Gastroesophageal sphincter (tissue), 4 donors: ENCODE measurements around the gene SHPK. TPM values are rescaled to one million over a fixed set of nuclear protein-coding genes. Genes with fewer than 3 reads are reported as not detected.

Experiments
- ATAC-seq: fragments of 150-250 bp; one replicate; pipeline ENCODE4 v1.9.1; 2016; ENCODE audit warnings: mild to moderate bottlenecking, moderate library complexity
- H3K27ac ChIP-seq, 4 donors: fragments of 200-600 bp; sonication (generic) in 3 of 4; 1 replicate in 3 of 4; 2 replicates in 1 of 4; pipeline ENCODE4 v1.5.1; 2016 to 2019
- H3K27me3 ChIP-seq: fragments of 200-600 bp; sonication (generic); one replicate; pipeline ENCODE4 v1.5.1; 2019
- H3K36me3 ChIP-seq, 2 donors: fragments of 200-600 bp; sonication (generic); one replicate each; pipeline ENCODE4 v1.5.1; 2019; ENCODE audit warnings: control low read depth in 1 of 2
- H3K4me1 ChIP-seq, 3 donors: fragments of 200-600 bp; sonication (generic); 1 replicate in 2 of 3; 2 replicates in 1 of 3; pipeline ENCODE4 v1.5.1; 2016 to 2019; ENCODE audit warnings: control low read depth in 2 of 3
- H3K4me3 ChIP-seq, 2 donors: fragments of 200-600 bp; sonication (generic); one replicate each; pipeline ENCODE4 v1.5.1; 2019; ENCODE audit warnings: mild to moderate bottlenecking in 1 of 2, moderate library complexity in 1 of 2
- H3K9me3 ChIP-seq, 3 donors: fragments of 200-600 bp; sonication (generic); one replicate each; pipeline ENCODE4 v1.5.1; 2017 to 2019; ENCODE audit warnings: control low read depth in 2 of 3
- EP300 ChIP-seq: sonication (generic); formaldehyde crosslinking; IDR thresholded peaks from one replicate; pipeline ENCODE4 v1.6.1; 2017; ENCODE audit warnings: antibody characterized with exemption, mild to moderate bottlenecking
- POLR2A ChIP-seq, 2 donors: fragments of 450-650 bp; IDR thresholded peaks; one replicate each; pipeline ENCODE4 v1.6.1; 2017; ENCODE audit warnings: antibody characterized with exemption in 2 of 2, mild to moderate bottlenecking in 2 of 2, moderate library complexity in 1 of 2
- POLR2AphosphoS5 ChIP-seq: sonication (generic); formaldehyde crosslinking; IDR thresholded peaks from one replicate; pipeline ENCODE4 v1.6.1; 2017; ENCODE audit warnings: antibody characterized with exemption
- WGBS, 2 donors: methylation state at CpG; one replicate each; pipeline ENCODE4 v1.1.5; 2018; ENCODE audit warnings: low coverage in 1 of 2; 5-methylcytosine and 5-hydroxymethylcytosine counted together
- total RNA-seq, 4 donors: library from RNA; depleted of rRNA; stranded (reverse); fragments of >200 nt; gene quantifications; one replicate each; pipeline ENCODE4 v1.1.0, GENCODE V29; 2016
- TF ChIP-seq, protein P1 (sequence below), 4 experiments: fragments of 200-600 bp in 2 of 4; fragments of 450-650 bp in 2 of 4; sonication (generic) in 1 of 4; IDR thresholded peaks; one replicate each; pipeline ENCODE4 v1.5.1; 2017 to 2019; ENCODE audit warnings: antibody characterized with exemption in 4 of 4, mild to moderate bottlenecking in 2 of 4, moderate library complexity in 2 of 4

SHPK gene
- total RNA-seq, 4 donors from 2014 or later = 5.9 to 11.1 (median 9.8) TPM

DNA sequence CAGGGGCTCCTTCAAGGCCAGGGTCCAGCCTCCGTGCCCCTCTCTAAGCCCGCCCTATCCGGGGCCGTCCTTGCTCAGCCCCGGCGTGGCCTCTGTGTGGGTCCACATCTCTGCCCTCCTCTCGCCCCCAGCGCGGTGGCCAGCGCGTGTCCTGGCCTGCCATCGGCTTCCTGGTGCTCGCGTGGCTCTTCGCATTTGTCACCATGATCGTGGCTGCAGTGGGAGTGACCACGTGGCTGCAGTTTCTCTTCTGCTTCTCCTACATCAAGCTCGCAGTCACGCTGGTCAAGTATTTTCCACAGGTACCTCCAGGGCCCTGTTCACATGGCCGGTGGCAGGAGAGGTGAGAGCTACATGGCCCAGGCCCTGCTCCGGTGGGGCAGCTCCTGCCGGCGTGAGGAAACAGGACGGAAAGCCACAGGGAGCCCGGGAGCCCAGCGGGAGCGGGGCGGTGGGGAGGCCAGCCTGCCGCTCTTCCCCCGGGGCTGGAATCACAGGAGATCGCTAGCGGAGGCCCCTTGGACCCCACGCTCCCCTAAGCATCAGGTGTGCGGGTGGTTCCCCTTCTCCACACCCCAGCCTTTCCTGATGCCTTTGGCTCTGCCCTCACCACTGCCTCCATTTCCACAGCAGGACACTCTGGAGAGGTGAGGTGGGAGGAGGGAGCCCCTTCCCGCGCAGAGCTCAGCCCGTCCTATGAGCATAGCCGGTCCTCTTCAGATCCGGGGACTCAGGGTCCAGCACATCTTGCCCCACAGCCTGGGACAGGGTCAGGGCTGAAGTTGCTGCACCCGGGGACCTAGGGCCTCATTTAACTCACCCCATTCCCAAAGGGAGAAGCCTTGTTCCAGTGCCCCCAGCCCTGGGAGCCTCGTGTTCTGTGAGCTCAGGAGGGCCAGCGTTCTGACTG, 22.1 kb upstream of the SHPK start:
- no peaks in the 10 kb centered on the region for H3K27me3 ChIP-seq
- no peak for ATAC-seq
- H3K4me3 ChIP-seq = no peak overlapping the region
- no peaks in the 10 kb centered on the region for H3K9me3 ChIP-seq
- peaks cover 0 to 46% of the 10 kb centered on the region in 2 donors for H3K36me3 ChIP-seq
- peak overlapping the region in 3 of 4 donors; percentile 73 to 89 (median 78) for H3K27ac ChIP-seq
- TF ChIP-seq POLR2AphosphoS5 = no peak
- no peak for TF ChIP-seq POLR2A (IDR thresholded peaks at IDR 0.05)
- TF ChIP-seq EP300 = no peak
- TF ChIP-seq, protein P1, sequence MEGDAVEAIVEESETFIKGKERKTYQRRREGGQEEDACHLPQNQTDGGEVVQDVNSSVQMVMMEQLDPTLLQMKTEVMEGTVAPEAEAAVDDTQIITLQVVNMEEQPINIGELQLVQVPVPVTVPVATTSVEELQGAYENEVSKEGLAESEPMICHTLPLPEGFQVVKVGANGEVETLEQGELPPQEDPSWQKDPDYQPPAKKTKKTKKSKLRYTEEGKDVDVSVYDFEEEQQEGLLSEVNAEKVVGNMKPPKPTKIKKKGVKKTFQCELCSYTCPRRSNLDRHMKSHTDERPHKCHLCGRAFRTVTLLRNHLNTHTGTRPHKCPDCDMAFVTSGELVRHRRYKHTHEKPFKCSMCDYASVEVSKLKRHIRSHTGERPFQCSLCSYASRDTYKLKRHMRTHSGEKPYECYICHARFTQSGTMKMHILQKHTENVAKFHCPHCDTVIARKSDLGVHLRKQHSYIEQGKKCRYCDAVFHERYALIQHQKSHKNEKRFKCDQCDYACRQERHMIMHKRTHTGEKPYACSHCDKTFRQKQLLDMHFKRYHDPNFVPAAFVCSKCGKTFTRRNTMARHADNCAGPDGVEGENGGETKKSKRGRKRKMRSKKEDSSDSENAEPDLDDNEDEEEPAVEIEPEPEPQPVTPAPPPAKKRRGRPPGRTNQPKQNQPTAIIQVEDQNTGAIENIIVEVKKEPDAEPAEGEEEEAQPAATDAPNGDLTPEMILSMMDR (IDR thresholded peaks at IDR 0.05) = no peak
- 69 to 83% methylated on average over 6 to 16 of the region's 42 CpGs for WGBS, 2 donors
- H3K4me1 ChIP-seq = peaks cover 0 to 34% (median 19%) of the 10 kb centered on the region in 3 donors

DNA sequence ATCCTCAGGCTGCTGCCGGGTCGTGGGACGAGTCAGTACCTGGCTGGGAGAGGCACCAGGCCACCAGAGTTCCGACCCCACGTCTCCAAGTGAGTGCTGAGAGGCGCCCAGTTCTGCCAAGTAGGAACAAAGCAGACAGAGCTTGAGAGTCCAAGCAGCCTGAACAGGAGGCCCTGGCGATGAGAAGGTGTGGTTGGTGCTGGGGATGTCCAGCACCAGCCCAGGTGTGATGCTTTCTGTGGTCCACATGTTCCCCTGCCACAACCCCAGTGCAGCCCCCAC, 21.5 kb upstream of the SHPK start:
- H3K4me1 ChIP-seq = peaks cover 0 to 34% (median 19%) of the 10 kb centered on the region in 3 donors
- no peak for TF ChIP-seq POLR2A (IDR thresholded peaks at IDR 0.05)
- no peak for TF ChIP-seq EP300
- TF ChIP-seq, protein P1 (IDR thresholded peaks at IDR 0.05) = no peak
- TF ChIP-seq POLR2AphosphoS5 = no peak
- ATAC-seq = no peak

DNA sequence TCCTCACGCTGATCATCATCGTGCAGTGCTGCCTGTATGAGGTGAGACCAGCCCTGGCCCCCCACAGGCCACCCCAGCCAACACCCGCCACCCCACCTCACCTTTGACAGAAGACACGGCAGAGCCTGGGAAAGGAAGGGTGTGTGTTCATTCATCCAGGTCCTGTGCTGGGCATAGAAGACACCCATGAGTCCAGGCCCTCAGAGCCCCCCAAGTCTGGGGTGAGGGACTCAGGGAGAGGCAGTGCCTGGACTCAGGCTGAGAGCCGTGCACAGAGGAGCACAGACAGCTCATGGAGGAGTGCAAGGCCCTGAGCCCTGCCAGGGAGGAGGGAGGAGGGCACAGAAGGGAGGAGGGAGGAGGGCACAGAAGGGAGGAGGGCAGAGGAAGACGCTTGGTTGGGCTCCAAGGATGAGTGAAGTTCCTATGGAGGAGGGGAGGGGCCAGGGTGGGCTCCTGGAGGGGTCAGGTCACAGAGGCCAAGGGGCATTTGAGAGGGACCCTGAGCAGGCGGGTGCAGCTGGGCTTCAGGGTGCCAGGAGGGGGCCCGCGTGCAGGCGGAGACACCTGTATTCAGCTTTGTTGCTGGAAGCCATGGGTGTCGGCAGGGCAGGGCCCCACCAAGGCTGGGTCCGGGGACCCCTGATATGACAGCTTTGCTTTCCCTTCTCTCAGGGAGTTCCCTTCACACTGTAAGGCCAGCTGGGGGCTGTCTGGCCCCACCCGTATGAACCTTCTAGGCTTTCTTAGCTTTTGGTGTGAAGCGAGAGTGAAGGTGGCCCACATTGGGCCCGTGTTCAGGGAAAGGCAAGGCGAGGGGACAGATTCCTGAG, 20.9 kb upstream of the SHPK start:
- TF ChIP-seq POLR2AphosphoS5 (no peak), EP300 (no peak), POLR2A (IDR thresholded peaks at IDR 0.05) (no peak)
- TF ChIP-seq, protein P1 (IDR thresholded peaks at IDR 0.05) = no peak
- Histone ChIP-seq H3K9me3 (no peaks in the 10 kb centered on the region), H3K4me3 (no peak overlapping the region), H3K36me3 (peaks cover 0 to 35% of the 10 kb centered on the region in 2 donors), H3K27me3 (no peaks in the 10 kb centered on the region), H3K4me1 (peaks cover 0 to 34% (median 19%) of the 10 kb centered on the region in 3 donors), H3K27ac (peak overlapping the region in 1 of 4 donors; percentile 14)
- no peak for ATAC-seq
- 76% methylated on average over 4 of the region's 16 CpGs; no CpG with 5 or more reads in 1 of the 2 donors for WGBS, 2 donors

More for the DNA sequence above, 21.5 kb upstream of the SHPK start:
- Histone ChIP-seq H3K27me3 (no peaks in the 10 kb centered on the region), H3K36me3 (peaks cover 0 to 40% of the 10 kb centered on the region in 2 donors), H3K4me3 (no peak overlapping the region), H3K27ac (peak overlapping the region in 2 of 4 donors; percentile 14 to 78), H3K9me3 (no peaks in the 10 kb centered on the region)
- WGBS, 2 donors = 100% methylated on average over 1 of the region's 7 CpGs

DNA sequence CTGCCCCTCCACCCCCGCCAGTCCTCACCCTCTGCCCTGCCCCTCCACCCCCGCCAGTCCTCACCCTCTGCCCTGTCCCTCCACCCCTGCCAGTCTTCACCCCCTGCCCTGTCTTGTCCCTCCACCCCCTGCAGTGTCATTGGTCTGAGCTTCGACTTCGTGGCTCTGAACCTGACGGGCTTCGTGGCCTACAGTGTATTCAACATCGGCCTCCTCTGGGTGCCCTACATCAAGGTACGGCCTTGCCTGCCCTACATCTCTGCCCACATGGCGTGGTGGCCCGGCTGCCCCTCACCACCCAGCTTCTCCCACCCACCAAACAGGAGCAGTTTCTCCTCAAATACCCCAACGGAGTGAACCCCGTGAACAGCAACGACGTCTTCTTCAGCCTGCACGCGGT, 20.3 kb upstream of the SHPK start:
- Histone ChIP-seq H3K36me3 (peaks cover 0 to 31% of the 10 kb centered on the region in 2 donors), H3K27me3 (no peaks in the 10 kb centered on the region), H3K4me3 (no peak overlapping the region), H3K9me3 (no peaks in the 10 kb centered on the region), H3K27ac (no peak overlapping the region), H3K4me1 (peaks cover 0 to 34% (median 19%) of the 10 kb centered on the region in 3 donors)
- 94% methylated on average over 10 of the region's 16 CpGs; no CpG with 5 or more reads in 1 of the 2 donors for WGBS, 2 donors
- ATAC-seq = no peak
- TF ChIP-seq EP300 = no peak
- TF ChIP-seq POLR2A (IDR thresholded peaks at IDR 0.05) = no peak
- no peak for TF ChIP-seq POLR2AphosphoS5
- TF ChIP-seq, protein P1 (IDR thresholded peaks at IDR 0.05) = no peak
